ENCODE data around the gene SOD3. TPM values are rescaled to one million over a fixed set of nuclear protein-coding genes. Genes with fewer than 3 reads are reported as not detected.

Gene SOD3
- total and polyA plus RNA-seq, 10 of the 15 experiments (the other 5 are each of a cell fraction or from before 2014, with no cell fraction given): not detected

- peaks cover 0 to 2% of the 10 kb centered on the region in 2 experiments; a peak in 1 of 4 replicates for H3K27me3 ChIP-seq (replicated peaks in 1 of 2; ENCODE audit: control insufficient read depth in 2 of 2, insufficient read depth in 2 of 2, low read length in 1 of 2)
- no peak overlapping the region for H3K9ac ChIP-seq (ENCODE audit: control insufficient read depth, insufficient read depth, low read length)
- no peak overlapping the region for H3K4me3 ChIP-seq
- intact Hi-C loops (cut with micrococcal nuclease; ENCODE audit: unreplicated experiment): no loop called here
- TF ChIP-seq HDAC6 (IDR thresholded peaks at IDR 0.05; ENCODE audit: unreplicated experiment) (no peak), ATF2 (IDR thresholded peaks at IDR 0.05; ENCODE audit: low read length) (no peak), CEBPB (IDR thresholded peaks at IDR 0.05; ENCODE audit: borderline replicate concordance in 1 of 2, low read depth in 2 of 2, low read length in 2 of 2) (no peak), RCOR1 (conservative IDR thresholded peaks at IDR 0.05; ENCODE audit: low read depth, low read length) (no peak)
- no peak overlapping the region for H3K4me2 ChIP-seq (ENCODE audit: control insufficient read depth, insufficient read depth)
- ATAC-seq (no peak), DNase-seq (ENCODE audit: low read depth, low spot score) (no peak), FAIRE-seq (no peak)
- H4K20me1 ChIP-seq (ENCODE audit: control insufficient read depth, insufficient read depth): no peaks in the 10 kb centered on the region
- H3K9me3 ChIP-seq (replicated peaks; ENCODE audit: control insufficient read depth, insufficient read depth, low read length): no peaks in the 10 kb centered on the region; the same call in 2 of the 3 replicates
- ChIA-PET POLR2A (no interaction called here), RAD21 (ENCODE audit: unreplicated experiment) (no interaction called here), CTCF (no interaction called here), SMC1A (ENCODE audit: uncharacterized antibody, unreplicated experiment) (no interaction called here)
- H3K4me1 ChIP-seq (ENCODE audit: control insufficient read depth, insufficient read depth, low read length): no peaks in the 10 kb centered on the region
- H2AFZ ChIP-seq (ENCODE audit: control insufficient read depth, low read depth, low read length): no peak overlapping the region
- BruUV-seq (replicated peaks): no TSS peak
- H3K27ac ChIP-seq (ENCODE audit: control insufficient read depth, insufficient read depth): no peak overlapping the region
- H3K79me2 ChIP-seq (ENCODE audit: control insufficient read depth, insufficient read depth, low read length): no peaks in the 10 kb centered on the region
- 57% methylated on average over 63 of the region's 103 CpGs for WGBS (ENCODE audit: insufficient coverage, insufficient replicate concordance, low lambda C conversion rate, missing lambda C conversion rate)
- H3K36me3 ChIP-seq (ENCODE audit: control insufficient read depth in 2 of 2, insufficient read depth in 2 of 2, low read length in 1 of 2): no peaks in the 10 kb centered on the region
- in situ Hi-C loops (cut with MboI): no loop called here
Observed at GRCh38 chr4:24799544-24800324, 4.4 kb downstream of the SOD3 start.

GRCh38 chr4:24800325-24800895, 5.0 kb downstream of the SOD3 start:
- no peak for ATAC-seq
- H4K20me1 ChIP-seq (ENCODE audit: control insufficient read depth, insufficient read depth): no peaks in the 10 kb centered on the region
- no peak overlapping the region for H3K4me3 ChIP-seq
- TF ChIP-seq SIX5 (IDR thresholded peaks at IDR 0.05; ENCODE audit: low read depth, low read length, severe bottlenecking) (no peak), RUNX3 (IDR thresholded peaks at IDR 0.05; ENCODE audit: low read length) (no peak), ETV6 (conservative IDR thresholded peaks at IDR 0.05 in 1 of 2, IDR thresholded peaks at IDR 0.05 in 1 of 2; ENCODE audit: borderline replicate concordance in 1 of 2, low read depth in 1 of 2) (no peak), EP300 (IDR thresholded peaks at IDR 0.05; ENCODE audit: borderline replicate concordance in 1 of 2, control insufficient read depth in 1 of 2, low read depth in 2 of 2, low read length in 2 of 2) (no peak), PML (IDR thresholded peaks at IDR 0.05; ENCODE audit: low read length) (no peak), CHD1 (IDR thresholded peaks at IDR 0.05; ENCODE audit: low read depth, low read length) (no peak), SMARCA5 (IDR thresholded peaks at IDR 0.05) (no peak)
- DNase-seq (ENCODE audit: low read depth, low spot score): no peak
- BruUV-seq (replicated peaks): no TSS peak
- SMC1A ChIA-PET (ENCODE audit: uncharacterized antibody, unreplicated experiment): no interaction called here
- no peaks in the 10 kb centered on the region for H3K36me3 ChIP-seq (ENCODE audit: control insufficient read depth in 2 of 2, insufficient read depth in 2 of 2, low read length in 1 of 2)
- no peaks in the 10 kb centered on the region; the same call in 2 of the 3 replicates for H3K9me3 ChIP-seq (replicated peaks; ENCODE audit: control insufficient read depth, insufficient read depth, low read length)
- CTCF ChIA-PET: no interaction called here
- no peaks in the 10 kb centered on the region for H3K79me2 ChIP-seq (ENCODE audit: control insufficient read depth, insufficient read depth, low read length)
- H3K27me3 ChIP-seq (replicated peaks in 1 of 2; ENCODE audit: control insufficient read depth in 2 of 2, insufficient read depth in 2 of 2, low read length in 1 of 2): peaks cover 0 to 2% of the 10 kb centered on the region in 2 experiments; a peak in 1 of 4 replicates
- FAIRE-seq: no peak
- H2AFZ ChIP-seq (ENCODE audit: control insufficient read depth, low read depth, low read length): no peak overlapping the region
- H3K27ac ChIP-seq (ENCODE audit: control insufficient read depth, insufficient read depth): no peak overlapping the region
- in situ Hi-C loops (cut with MboI) (no loop called here), intact Hi-C loops (cut with micrococcal nuclease; ENCODE audit: unreplicated experiment) (no loop called here)
- RAD21 ChIA-PET (ENCODE audit: unreplicated experiment): no interaction called here
- no peak overlapping the region for H3K9ac ChIP-seq (ENCODE audit: control insufficient read depth, insufficient read depth, low read length)
- POLR2A ChIA-PET: no interaction called here
- no peak overlapping the region for H3K4me2 ChIP-seq (ENCODE audit: control insufficient read depth, insufficient read depth)
- WGBS (ENCODE audit: insufficient coverage, insufficient replicate concordance, low lambda C conversion rate, missing lambda C conversion rate): 29% methylated on average over 14 of the region's 25 CpGs
- no peaks in the 10 kb centered on the region for H3K4me1 ChIP-seq (ENCODE audit: control insufficient read depth, insufficient read depth, low read length)

All from GM12878 (cell line).